CD14-positive monocyte (primary cell): ENCODE data around the gene METAP1D. TPM values are rescaled to one million over a fixed set of nuclear protein-coding genes. Genes with fewer than 3 reads are reported as not detected.
A peak's percentile ranks its signal among the peaks of the same experiment; 100 is the strongest.

ENCODE experiments used
- DNase-seq, 3 donors: peaks; one replicate each; pipeline ENCODE4 v3.0.0-alpha.2; 2011 to 2022
- H2AFZ ChIP-seq: 2 replicates; pipeline ENCODE4 v1.6.0; 2012; ENCODE audit warnings: mild to moderate bottlenecking, low read depth, low read length, inconsistent platforms; ENCODE audit not compliant: insufficient read depth, poor library complexity, severe bottlenecking
- H3K27ac ChIP-seq, 2 donors: 1 replicate in 1 of 2; 2 replicates in 1 of 2; pipeline ENCODE4 v1.5.1; 2012 to 2013; ENCODE audit warnings: low read length in 2 of 2, control low read depth in 1 of 2, inconsistent platforms in 1 of 2, low read depth in 1 of 2, mild to moderate bottlenecking in 1 of 2
- H3K27me3 ChIP-seq, 2 donors: one replicate each; pipeline versions ENCODE4 v1.6.0 to v1.6.1; 2011 to 2013; ENCODE audit warnings: low read length in 2 of 2; ENCODE audit not compliant: control insufficient read depth in 2 of 2, insufficient read depth in 2 of 2
- H3K36me3 ChIP-seq, 2 donors: replicated peaks in 1 of 2; 1 replicate in 1 of 2; 2 replicates in 1 of 2; pipeline versions ENCODE4 v1.5.1 to v1.6.1; 2012 to 2013; ENCODE audit warnings: low read length in 2 of 2, control low read depth in 1 of 2, inconsistent platforms in 1 of 2, mild to moderate bottlenecking in 1 of 2; ENCODE audit not compliant: insufficient read depth in 2 of 2, control insufficient read depth in 1 of 2
- H3K4me1 ChIP-seq, 2 donors: 1 replicate in 1 of 2; 2 replicates in 1 of 2; pipeline versions ENCODE4 v1.5.1 to v1.6.1; 2012 to 2013; ENCODE audit warnings: low read length in 2 of 2, control low read depth in 1 of 2, inconsistent platforms in 1 of 2, mild to moderate bottlenecking in 1 of 2, moderate library complexity in 1 of 2; ENCODE audit not compliant: insufficient read depth in 2 of 2, control insufficient read depth in 1 of 2
- H3K4me2 ChIP-seq: replicated peaks from 2 replicates; pipeline ENCODE3; 2012; ENCODE audit warnings: low read length, moderate library complexity, mild to moderate bottlenecking; ENCODE audit not compliant: poor library complexity, severe bottlenecking; ENCODE audit errors: extremely low read depth
- H3K4me3 ChIP-seq, 3 experiments: fragments of 200-600 bp in 1 of 3; sonication (generic) in 1 of 3; replicated peaks in 1 of 3; 1 replicate in 2 of 3; 2 replicates in 1 of 3; pipeline ENCODE4 v1.5.1; 2011 to 2013; ENCODE audit warnings: low read length in 3 of 3, mild to moderate bottlenecking in 3 of 3, control low read depth in 2 of 3, low read depth in 2 of 3, inconsistent platforms in 1 of 3, moderate library complexity in 1 of 3
- H3K79me2 ChIP-seq: 2 replicates; pipeline ENCODE4 v1.6.0; 2012; ENCODE audit warnings: mild to moderate bottlenecking, control low read depth, inconsistent platforms, low read length, moderate library complexity; ENCODE audit not compliant: insufficient read depth
- H3K9ac ChIP-seq: 2 replicates; pipeline ENCODE4 v1.6.0; 2017; ENCODE audit warnings: low read length, mild to moderate bottlenecking; ENCODE audit not compliant: insufficient read depth, poor library complexity, severe bottlenecking
- H3K9me3 ChIP-seq, 2 donors: replicated peaks in 1 of 2; 1 replicate in 1 of 2; 2 replicates in 1 of 2; pipeline versions ENCODE4 v1.5.1 to v1.6.1; 2012 to 2013; ENCODE audit warnings: low read length in 2 of 2, control low read depth in 1 of 2; ENCODE audit not compliant: control insufficient read depth in 1 of 2, insufficient read depth in 1 of 2
- H4K20me1 ChIP-seq: 2 replicates; pipeline ENCODE4 v1.6.0; 2012; ENCODE audit warnings: mild to moderate bottlenecking, low read length, control low read depth, moderate library complexity; ENCODE audit not compliant: insufficient read depth
- H3K27ac Mint-ChIP-seq, 7 donors: one replicate each; pipeline ENCODE4 v1.8.0; 2020; ENCODE audit warnings: mild to moderate bottlenecking in 7 of 7, mixed read lengths in 7 of 7, moderate library complexity in 6 of 7, inconsistent platforms in 2 of 7
- H3K27me3 Mint-ChIP-seq, 3 donors: one replicate each; pipeline ENCODE4 v1.8.0; 2021 to 2022; ENCODE audit warnings: low read depth in 3 of 3, mild to moderate bottlenecking in 3 of 3, mixed read lengths in 3 of 3, moderate library complexity in 3 of 3, inconsistent platforms in 1 of 3
- H3K36me3 Mint-ChIP-seq, 2 donors: one replicate each; pipeline ENCODE4 v1.8.0; 2020; ENCODE audit warnings: mixed read lengths in 2 of 2, inconsistent platforms in 1 of 2, mild to moderate bottlenecking in 1 of 2
- H3K4me1 Mint-ChIP-seq: one replicate; pipeline ENCODE4 v1.8.0; 2020; ENCODE audit warnings: mild to moderate bottlenecking, mixed read lengths
- H3K4me3 Mint-ChIP-seq, 2 donors: one replicate each; pipeline ENCODE4 v1.8.0; 2020; ENCODE audit warnings: mild to moderate bottlenecking in 2 of 2, mixed read lengths in 2 of 2, moderate library complexity in 1 of 2
- H3K9me3 Mint-ChIP-seq, 7 donors: one replicate each; pipeline ENCODE4 v1.8.0; 2020 to 2022; ENCODE audit warnings: mixed read lengths in 7 of 7, mild to moderate bottlenecking in 6 of 7, moderate library complexity in 6 of 7, inconsistent platforms in 2 of 7
- CTCF ChIP-seq: fragments of 200-600 bp; IDR thresholded peaks from one replicate; pipeline ENCODE4 v1.8.0; 2022; ENCODE audit warnings: antibody characterized with exemption, mild to moderate bottlenecking
- WGBS: methylation state at CpG from one replicate; pipeline ENCODE4 v1.1.5; 2013; ENCODE audit warnings: missing lambda C conversion rate; ENCODE audit not compliant: insufficient coverage; 5-methylcytosine and 5-hydroxymethylcytosine counted together
- intact Hi-C, 2 donors: fragments of 100-400 bp; cut with micrococcal nuclease; formaldehyde crosslinking; loops; one replicate each; pipeline versions ENCODE4 v1.15.0 to v1.15.1; 2023
- polyA plus RNA-seq, 3 donors: library from polyadenylated mRNA; depleted of rRNA in 1 of 3; unstranded in 2 of 3; stranded (reverse) in 1 of 3; fragments of 300-500 nt in 2 of 3; fragments of >200 nt in 1 of 3; fragmentation: Illumina TruSeq in 2 of 3; gene quantifications; 1 replicate in 2 of 3; 2 replicates in 1 of 3; pipeline ENCODE4 v1.2.3, GENCODE V29; 2012 to 2021

Gene METAP1D
- polyA plus RNA-seq, 3 donors: 0.37 to 1.7 (median 0.41) TPM

GRCh38 chr2:172094294-172095145 is 94.8 kb downstream of the METAP1D start:
- Histone ChIP-seq H3K36me3 (no peaks in the 10 kb centered on the region), H3K9ac (peak overlapping the region; percentile 65), H3K27me3 (peaks cover 90 to 99% of the 10 kb centered on the region in 2 donors), H3K4me3 (peak overlapping the region; percentile 48 to 88 (median 55)), H3K9me3 (peaks cover 0 to 63% of the 10 kb centered on the region in 2 donors), H3K79me2 (no peaks in the 10 kb centered on the region), H3K4me2 (peak overlapping the region; percentile 99), H3K27ac (no peak overlapping the region), H2AFZ (peak overlapping the region; percentile 85), H3K4me1 (peaks cover 47 to 58% of the 10 kb centered on the region in 2 donors), H4K20me1 (peaks cover 15% of the 10 kb centered on the region)
- no peak overlapping the region for H3K27ac Mint-ChIP-seq
- H3K27me3 Mint-ChIP-seq: peaks cover 89 to 98% (median 97%) of the 10 kb centered on the region in 3 donors
- no peak for TF ChIP-seq CTCF
- peak in 1 of 3 donors; percentile 20 for DNase-seq
- 1% methylated on average over 49 of the region's 66 CpGs for WGBS
- H3K4me1 Mint-ChIP-seq: peaks cover 56% of the 10 kb centered on the region
- peaks cover 7 to 24% of the 10 kb centered on the region in 2 donors for H3K36me3 Mint-ChIP-seq
- intact Hi-C loops: loop anchor here in 1 of 2 donors (2.0 kb wide), 1 partner anchor 14 kb away; no protein-coding TSS in a partner anchor
- H3K9me3 Mint-ChIP-seq: peaks cover 0 to 54% (median 33%) of the 10 kb centered on the region in 7 donors
- peak overlapping the region; percentile 88 to 95 for H3K4me3 Mint-ChIP-seq

GRCh38 chr2:172095146-172095904 is 95.6 kb downstream of the METAP1D start:
- peaks cover 17% of the 10 kb centered on the region for H4K20me1 ChIP-seq
- peak overlapping the region; percentile 48 to 88 (median 55) for H3K4me3 ChIP-seq
- TF ChIP-seq CTCF: no peak
- peaks cover 89 to 98% (median 97%) of the 10 kb centered on the region in 3 donors for H3K27me3 Mint-ChIP-seq
- H3K4me3 Mint-ChIP-seq: peak overlapping the region; percentile 88 to 95
- H3K9ac ChIP-seq: peak overlapping the region; percentile 65
- H3K4me1 ChIP-seq: peaks cover 54 to 66% of the 10 kb centered on the region in 2 donors
- H3K36me3 ChIP-seq: no peaks in the 10 kb centered on the region
- H3K27ac ChIP-seq: no peak overlapping the region
- peaks cover 58% of the 10 kb centered on the region for H3K4me1 Mint-ChIP-seq
- under 1% methylated on average over 39 of the region's 51 CpGs for WGBS
- H2AFZ ChIP-seq: peak overlapping the region; percentile 85
- peak overlapping the region in 1 of 7 donors; percentile 26 for H3K27ac Mint-ChIP-seq
- intact Hi-C loops: loop anchor here in 1 of 2 donors (2.0 kb wide), 1 partner anchor 15 kb away; no protein-coding TSS in a partner anchor
- H3K27me3 ChIP-seq: peaks cover 90 to 99% of the 10 kb centered on the region in 2 donors
- peak; percentile 56 to 72 (median 58) for DNase-seq
- no peaks in the 10 kb centered on the region for H3K79me2 ChIP-seq
- H3K4me2 ChIP-seq: peak overlapping the region; percentile 99
- peaks cover 0 to 50% (median 28%) of the 10 kb centered on the region in 7 donors for H3K9me3 Mint-ChIP-seq
- H3K36me3 Mint-ChIP-seq: peaks cover 7 to 24% of the 10 kb centered on the region in 2 donors
- peaks cover 0 to 55% of the 10 kb centered on the region in 2 donors for H3K9me3 ChIP-seq
